Esophagus squamous epithelium (tissue), 5 donors: ENCODE measurements around the gene CRB2. TPM values are rescaled to one million over a fixed set of nuclear protein-coding genes. Genes with fewer than 3 reads are reported as not detected.

Experiments used
- DNase-seq: peaks from one replicate; lab custom pipeline; 2025; lab: John Stamatoyannopoulos, UW
- H3K27ac ChIP-seq, 4 donors: fragments of 200-600 bp; sonication (generic); one replicate each; pipeline ENCODE4 v1.5.1; 2016 to 2019; ENCODE audit warnings: mild to moderate bottlenecking in 1 of 4
- H3K27me3 ChIP-seq, 4 donors: fragments of 200-600 bp; sonication (generic); 1 replicate in 3 of 4; 2 replicates in 1 of 4; pipeline versions ENCODE4 v1.5.1 to v1.6.0; 2017 to 2021; ENCODE audit warnings: antibody characterized with exemption in 1 of 4
- H3K36me3 ChIP-seq, 3 donors: fragments of 200-600 bp; sonication (generic); one replicate each; pipeline ENCODE4 v1.5.1; 2016 to 2019
- H3K4me1 ChIP-seq, 3 donors: fragments of 200-600 bp; sonication (generic); one replicate each; pipeline ENCODE4 v1.5.1; 2017 to 2019
- H3K4me3 ChIP-seq, 4 donors: fragments of 200-600 bp; sonication (generic); 1 replicate in 3 of 4; 2 replicates in 1 of 4; pipeline ENCODE4 v1.5.1; 2016 to 2019; ENCODE audit warnings: mild to moderate bottlenecking in 2 of 4, moderate library complexity in 1 of 4
- H3K9me3 ChIP-seq, 3 donors: fragments of 200-600 bp; sonication (generic); one replicate each; pipeline ENCODE4 v1.5.1; 2016 to 2019
- CTCF ChIP-seq, 6 experiments: fragments of 450-650 bp in 4 of 6; fragments of 200-600 bp in 2 of 6; sonication (generic) in 2 of 6; IDR thresholded peaks; one replicate each; pipeline ENCODE4 v1.5.1; 2016 to 2019; ENCODE audit warnings: antibody characterized with exemption in 6 of 6, mild to moderate bottlenecking in 4 of 6, moderate library complexity in 4 of 6
- POLR2A ChIP-seq, 4 donors: fragments of 450-650 bp; IDR thresholded peaks; one replicate each; pipeline ENCODE4 v1.6.1; 2017; ENCODE audit warnings: antibody characterized with exemption in 4 of 4, mild to moderate bottlenecking in 4 of 4, moderate library complexity in 3 of 4
- WGBS, 2 donors: methylation state at CpG; one replicate each; pipeline ENCODE4 v1.1.5; 2018; 5-methylcytosine and 5-hydroxymethylcytosine counted together
- intact Hi-C: fragments of 100-400 bp; cut with DNase I; formaldehyde crosslinking; loops from one replicate; pipeline ENCODE4 v1.15.0; 2022
- total RNA-seq, 4 donors: library from RNA; depleted of rRNA; stranded (reverse); fragments of >200 nt; gene quantifications; one replicate each; pipeline ENCODE4 v1.1.0, GENCODE V29; 2016
- donor health status: DM: yes; HTN: yes; CAD: no.

The CRB2 gene
- total RNA-seq, 4 donors from 2014 or later = not detected

- Histone ChIP-seq H3K27ac (no peak overlapping the region), H3K27me3 (no peaks in the 10 kb centered on the region), H3K9me3 (no peaks in the 10 kb centered on the region), H3K4me3 (no peak overlapping the region), H3K36me3 (peaks cover 0 to 38% (median 0%) of the 10 kb centered on the region in 3 donors), H3K4me1 (no peaks in the 10 kb centered on the region)
- 90 to 92% methylated on average over 17 to 21 of the region's 21 CpGs for WGBS, 2 donors
- TF ChIP-seq CTCF (IDR thresholded peaks at IDR 0.05) (no peak), POLR2A (IDR thresholded peaks at IDR 0.05) (no peak)
- intact Hi-C loops = no loop called here
- DNase-seq = no peak
Observed at GRCh38 chr9:123422635-123423310, 66.8 kb downstream of the CRB2 start.

- Histone ChIP-seq H3K9me3 (no peaks in the 10 kb centered on the region), H3K27ac (no peak overlapping the region), H3K27me3 (no peaks in the 10 kb centered on the region), H3K4me1 (no peaks in the 10 kb centered on the region), H3K36me3 (peaks cover 0 to 41% (median 0%) of the 10 kb centered on the region in 3 donors), H3K4me3 (no peak overlapping the region)
- 83 to 97% methylated on average over 8 of the region's 8 CpGs for WGBS, 2 donors
- no peak for DNase-seq
- intact Hi-C loops = no loop called here
- TF ChIP-seq POLR2A (IDR thresholded peaks at IDR 0.05) (no peak), CTCF (IDR thresholded peaks at IDR 0.05) (no peak)
Observed at GRCh38 chr9:123423311-123423640, 67.3 kb downstream of the CRB2 start.

- Histone ChIP-seq H3K36me3 (peaks cover 0 to 41% (median 0%) of the 10 kb centered on the region in 3 donors), H3K4me3 (no peak overlapping the region), H3K9me3 (peaks cover 0 to 1% (median 0%) of the 10 kb centered on the region in 3 donors), H3K27me3 (no peaks in the 10 kb centered on the region), H3K27ac (no peak overlapping the region), H3K4me1 (no peaks in the 10 kb centered on the region)
- TF ChIP-seq POLR2A (IDR thresholded peaks at IDR 0.05) (no peak), CTCF (IDR thresholded peaks at IDR 0.05) (no peak)
- intact Hi-C loops = no loop called here
- DNase-seq = no peak
- WGBS, 2 donors = 91 to 99% methylated on average over 5 of the region's 5 CpGs
Observed at GRCh38 chr9:123424131-123424530, 68.1 kb downstream of the CRB2 start.

- H3K4me3 ChIP-seq = no peak overlapping the region
- no peak overlapping the region for H3K27ac ChIP-seq
- TF ChIP-seq CTCF (IDR thresholded peaks at IDR 0.05) (no peak), POLR2A (IDR thresholded peaks at IDR 0.05) (no peak)
- H3K9me3 ChIP-seq = peaks cover 0 to 5% (median 0%) of the 10 kb centered on the region in 3 donors
- no peaks in the 10 kb centered on the region for H3K27me3 ChIP-seq
- no peaks in the 10 kb centered on the region for H3K4me1 ChIP-seq
- peaks cover 0 to 36% (median 0%) of the 10 kb centered on the region in 3 donors for H3K36me3 ChIP-seq
- intact Hi-C loops = no loop called here
- no peak for DNase-seq
- 89 to 97% methylated on average over 6 of the region's 6 CpGs for WGBS, 2 donors
Observed at GRCh38 chr9:123424552-123425225, 68.7 kb downstream of the CRB2 start.

GRCh38 chr9:123425261-123425821 is 69.3 kb downstream of the CRB2 start:
- WGBS, 2 donors = 88 to 89% methylated on average over 3 to 10 of the region's 20 CpGs
- Histone ChIP-seq H3K9me3 (peaks cover 0 to 5% (median 0%) of the 10 kb centered on the region in 3 donors), H3K4me1 (no peaks in the 10 kb centered on the region), H3K4me3 (no peak overlapping the region), H3K36me3 (peaks cover 0 to 34% (median 0%) of the 10 kb centered on the region in 3 donors), H3K27ac (no peak overlapping the region), H3K27me3 (no peaks in the 10 kb centered on the region)
- intact Hi-C loops = no loop called here
- no peak for TF ChIP-seq CTCF (IDR thresholded peaks at IDR 0.05)
- no peak for TF ChIP-seq POLR2A (IDR thresholded peaks at IDR 0.05)
- no peak for DNase-seq
